ENCODE data around the gene BICRA.
"Not testable (repeated sequence)": the region's sequence is repeated elsewhere in the genome, so short reads cannot be mapped to it uniquely, and the experiment has no call there.

BICRA gene

DNA sequence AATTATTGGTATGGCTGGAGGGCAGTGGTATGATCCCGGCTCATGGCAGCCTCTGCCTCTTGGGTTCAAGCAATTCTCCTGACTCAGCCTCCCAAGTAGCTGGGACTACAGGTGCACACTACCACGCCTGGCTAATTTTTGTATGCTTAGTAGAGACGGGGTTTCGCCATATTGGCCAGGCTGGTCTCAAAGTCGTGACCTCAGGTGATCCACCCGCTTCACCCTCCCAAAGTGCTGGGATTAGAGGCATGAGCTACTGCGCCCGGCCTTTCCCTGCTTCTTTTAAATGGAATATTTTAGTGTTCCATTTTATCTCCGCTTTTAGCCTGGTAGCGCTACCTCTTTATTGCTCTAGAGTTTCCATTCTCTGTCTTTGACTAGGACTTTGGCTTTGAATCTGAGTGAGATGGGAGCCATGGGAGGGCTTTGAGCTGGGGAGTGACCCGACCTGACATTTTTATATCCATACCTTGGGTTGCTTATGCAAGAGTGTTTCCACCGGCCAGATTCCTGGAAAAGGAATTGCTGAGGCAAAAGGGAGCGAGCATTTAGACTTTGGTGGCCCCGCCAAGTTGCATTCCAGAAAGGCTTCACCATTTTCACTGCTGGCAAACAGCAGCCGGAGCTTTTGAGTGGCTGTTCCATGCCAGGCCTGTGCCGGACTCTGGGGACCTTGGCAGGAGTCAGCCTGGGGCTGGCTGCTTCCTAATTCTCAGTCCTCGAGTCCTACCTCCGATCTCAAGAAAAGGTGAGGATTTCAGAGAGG is 22.9 kb downstream of the BICRA start:
- DNase-seq, result peak; percentile 26

DNA sequence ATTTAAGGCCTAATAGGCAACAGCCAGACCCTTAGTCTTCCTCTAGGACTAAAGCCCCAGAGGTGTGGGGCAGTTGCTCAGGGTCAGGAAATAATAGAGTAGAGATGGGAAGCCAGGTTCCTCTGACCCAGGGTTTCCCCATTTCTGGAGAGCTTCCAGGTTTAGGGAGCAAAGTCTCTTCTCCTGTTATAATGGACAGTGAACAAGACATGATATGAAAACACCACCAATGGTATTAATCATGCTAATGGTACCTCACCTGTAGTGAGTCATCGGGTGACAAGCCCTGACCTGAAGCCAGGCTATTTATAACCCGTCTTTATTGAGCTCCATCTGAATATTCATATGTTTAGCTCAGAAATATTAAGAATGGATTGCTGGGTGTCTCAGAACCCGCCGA is 24.6 kb downstream of the BICRA start:
- no peak for DNase-seq

DNA sequence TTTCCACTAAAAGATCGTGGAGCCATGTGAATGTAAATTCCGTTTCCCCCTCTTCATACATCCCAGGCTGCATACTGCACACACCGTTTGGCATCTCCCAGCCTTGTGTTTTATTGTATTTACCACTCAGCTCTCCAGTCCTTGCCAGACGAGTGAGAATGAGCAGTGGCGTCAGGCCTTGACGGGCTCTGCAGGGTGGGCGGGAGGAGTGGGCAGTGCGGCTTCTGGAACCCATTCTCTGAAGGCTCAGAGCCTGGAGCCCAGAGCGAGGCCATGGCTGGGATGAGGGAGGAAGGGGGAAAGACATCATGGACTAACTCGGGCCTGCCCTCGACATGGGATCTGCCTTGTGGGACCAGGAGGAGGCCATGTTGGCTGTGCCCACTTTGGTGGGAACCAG is 25.1 kb downstream of the BICRA start:
- no peak for DNase-seq

DNA sequence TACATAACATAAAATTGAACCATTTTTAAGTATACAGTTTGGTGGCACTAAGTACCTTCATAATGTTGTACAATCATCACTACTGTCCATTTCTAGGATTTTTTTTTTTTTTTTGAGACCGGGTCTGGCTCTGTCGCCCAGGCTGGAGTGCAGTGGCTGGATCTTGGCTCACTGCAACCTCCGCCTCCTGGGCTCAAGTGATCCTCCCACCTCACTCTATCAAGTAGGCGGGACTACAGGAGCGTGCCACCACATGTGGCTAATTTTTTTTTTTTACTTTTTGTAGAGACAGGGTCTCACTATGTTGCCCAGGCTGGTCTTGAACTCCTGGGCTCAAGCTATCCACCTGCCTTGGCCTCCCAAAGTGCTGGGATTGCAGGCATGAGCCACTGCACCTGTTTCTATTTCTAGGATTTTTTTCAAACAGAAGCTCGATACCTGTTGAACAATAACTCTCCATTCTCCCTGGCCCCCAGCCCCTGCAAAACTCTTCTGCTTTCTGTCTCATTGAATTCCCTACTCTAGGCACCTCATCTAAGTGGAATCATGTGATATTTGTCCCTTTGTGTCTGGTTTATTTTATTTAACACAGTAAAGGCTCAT is 26.3 kb downstream of the BICRA start:
- not testable (repeated sequence) for DNase-seq

DNA sequence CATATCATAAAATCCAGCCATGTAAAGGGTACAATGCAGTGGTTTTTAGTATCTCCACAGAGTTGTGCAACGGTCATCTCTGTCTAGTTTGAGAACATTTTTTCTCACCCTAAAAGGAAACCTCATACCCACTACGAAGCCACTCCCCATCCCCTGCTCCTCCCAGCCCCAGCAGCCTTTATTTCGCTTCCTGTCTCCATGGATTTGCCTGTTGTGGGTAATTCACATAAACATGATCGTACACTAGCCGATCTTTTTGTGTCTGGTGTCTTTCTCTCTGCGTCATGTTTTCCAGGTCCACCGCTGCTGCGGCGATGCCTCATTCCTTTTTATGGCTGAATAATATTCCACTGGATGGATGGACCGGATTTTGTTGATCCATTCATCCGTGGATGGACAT is 28.6 kb downstream of the BICRA start:
- peak; percentile 53 for DNase-seq

DNA sequence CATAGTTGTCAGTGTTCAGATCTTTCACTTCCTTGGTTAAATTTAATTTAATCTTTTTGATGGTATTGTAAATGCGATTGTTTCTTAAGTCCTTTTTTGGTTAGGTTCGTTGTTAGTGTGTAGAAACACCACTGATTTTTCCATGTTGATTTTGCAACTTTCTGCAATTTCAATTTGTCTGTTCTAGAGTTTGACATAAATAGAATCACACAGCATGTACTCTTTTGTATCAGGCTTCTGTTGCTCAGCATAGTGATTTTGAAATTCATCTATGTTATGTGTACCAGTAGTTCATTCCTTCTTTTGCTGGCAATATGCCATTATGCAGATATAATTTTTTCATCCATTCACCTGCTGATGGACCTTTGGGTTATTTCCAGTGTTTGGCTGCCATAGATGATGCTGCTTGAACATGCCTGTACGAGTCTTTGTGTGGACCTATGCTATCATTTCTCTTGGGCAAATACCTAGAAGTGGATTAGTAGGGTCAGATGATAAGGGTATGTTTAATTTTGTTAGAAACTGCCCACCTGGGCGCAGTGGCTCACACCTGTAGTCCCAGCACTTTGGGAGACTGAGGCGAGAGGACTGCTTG is 33.1 kb downstream of the BICRA start:
- no peak for DNase-seq

DNA sequence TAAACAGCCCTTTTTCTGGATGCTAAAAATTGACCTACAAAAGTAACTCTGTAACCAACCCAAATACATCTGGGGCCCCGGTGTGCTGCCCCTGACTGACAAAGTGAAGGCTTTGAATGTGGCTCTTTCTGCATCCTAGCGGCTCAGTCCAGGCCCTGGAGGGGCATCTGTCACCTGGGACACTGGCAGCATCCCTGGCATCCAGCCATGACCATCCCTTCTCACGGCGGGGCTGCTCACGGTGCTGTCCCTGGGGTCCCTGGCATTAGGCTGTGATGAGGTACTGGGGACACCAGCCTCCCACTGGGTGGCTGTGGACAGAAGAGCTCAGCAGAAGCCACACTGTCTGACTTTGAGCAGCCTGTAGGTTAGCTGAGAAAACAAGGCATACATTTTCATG is 34.3 kb downstream of the BICRA start:
- DNase-seq, result no peak

DNA sequence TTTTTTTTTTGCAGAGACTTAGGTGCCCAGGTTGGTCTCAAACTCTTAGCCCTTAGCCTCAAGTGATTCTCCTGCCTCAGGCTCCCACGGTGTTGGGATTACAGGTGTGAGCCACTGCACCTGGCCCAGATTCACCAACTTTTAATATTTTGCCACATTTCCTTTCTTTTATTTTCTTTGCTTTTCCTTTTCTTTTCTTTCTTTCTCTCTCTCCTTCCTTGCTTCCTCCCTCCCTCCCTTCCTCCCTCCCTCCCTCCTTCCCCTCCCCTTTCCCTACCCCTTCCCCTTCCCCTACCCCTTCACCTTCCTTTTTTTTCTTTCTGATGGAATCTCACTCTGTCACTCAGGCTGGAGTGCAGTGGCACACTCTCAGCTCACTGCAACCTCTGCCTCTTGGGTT is 35.3 kb downstream of the BICRA start:
- no peak for DNase-seq

DNA sequence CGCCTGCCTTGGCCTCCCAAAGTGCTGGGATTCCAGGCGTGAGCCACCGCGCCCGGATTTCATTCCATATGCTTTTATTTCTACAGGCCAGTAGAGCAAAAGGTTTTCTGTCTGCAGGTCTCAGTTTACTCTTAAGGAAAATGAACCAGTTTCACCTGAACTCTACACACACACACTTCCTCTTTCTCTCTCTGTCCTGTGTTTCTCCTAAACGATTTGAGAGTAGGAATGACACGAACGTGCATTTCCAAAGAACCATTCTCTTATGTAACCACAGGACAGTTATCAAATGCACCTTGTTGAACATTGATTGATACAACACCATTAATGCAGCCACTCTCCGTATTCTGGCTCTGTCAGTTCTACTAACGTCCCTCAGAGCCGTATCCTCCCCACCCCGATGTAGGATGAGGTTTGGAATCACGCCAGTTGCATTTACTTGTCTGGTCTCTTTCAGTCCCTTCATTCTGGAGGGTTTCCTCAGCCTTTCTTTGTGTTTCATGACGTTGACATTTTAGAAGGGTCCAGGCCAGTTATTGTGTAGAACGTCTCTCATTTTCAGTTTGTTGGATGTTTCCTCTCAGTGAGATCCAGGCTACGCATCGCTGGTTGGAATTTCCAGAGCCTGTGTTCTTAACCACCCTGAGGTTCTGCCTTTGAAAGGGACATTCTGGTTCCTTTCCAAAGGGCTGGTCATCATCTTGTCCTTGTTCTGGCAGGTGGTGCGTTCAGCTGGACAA is 36.0 kb downstream of the BICRA start:
- peak; percentile 23 for DNase-seq

DNA sequence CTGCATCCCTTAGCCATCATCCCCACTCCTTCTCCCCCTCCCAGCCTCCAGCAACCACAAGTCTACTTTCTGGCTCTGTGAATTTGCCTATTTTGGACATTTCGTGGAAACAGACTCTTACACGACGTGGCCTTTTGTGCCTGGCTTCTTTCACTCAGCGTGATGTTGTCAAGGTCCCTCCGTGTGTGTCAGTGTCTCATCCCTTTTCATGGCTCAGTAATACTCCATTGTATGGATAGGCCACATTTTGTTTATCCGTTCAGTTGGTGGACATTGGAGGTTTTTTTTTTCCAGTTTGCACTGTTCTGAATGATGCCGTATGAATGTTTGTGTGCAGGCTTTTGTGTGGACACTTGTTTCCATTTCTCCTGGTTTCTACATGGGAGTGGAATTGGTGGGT is 38.0 kb downstream of the BICRA start:
- DNase-seq, result no peak

DNA sequence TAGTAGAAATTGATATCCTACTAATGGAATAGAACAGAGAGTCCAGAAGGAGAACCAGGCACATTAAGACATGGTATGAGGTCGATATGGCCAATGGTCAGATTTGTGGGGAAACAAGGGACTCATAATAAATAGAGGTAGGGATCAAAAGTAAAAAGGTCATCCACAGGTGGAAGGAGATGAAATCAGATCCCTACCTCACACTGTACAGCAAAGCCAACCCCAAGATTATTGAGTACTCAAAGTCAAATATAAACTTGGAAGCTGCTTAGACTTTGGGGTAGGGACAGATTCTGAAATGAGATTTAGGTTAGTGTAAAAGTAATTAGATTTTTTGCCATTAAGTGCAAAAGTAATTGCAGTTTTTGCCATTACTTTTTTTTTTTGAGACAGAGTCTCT is 40.7 kb downstream of the BICRA start:
- no peak for DNase-seq

DNA sequence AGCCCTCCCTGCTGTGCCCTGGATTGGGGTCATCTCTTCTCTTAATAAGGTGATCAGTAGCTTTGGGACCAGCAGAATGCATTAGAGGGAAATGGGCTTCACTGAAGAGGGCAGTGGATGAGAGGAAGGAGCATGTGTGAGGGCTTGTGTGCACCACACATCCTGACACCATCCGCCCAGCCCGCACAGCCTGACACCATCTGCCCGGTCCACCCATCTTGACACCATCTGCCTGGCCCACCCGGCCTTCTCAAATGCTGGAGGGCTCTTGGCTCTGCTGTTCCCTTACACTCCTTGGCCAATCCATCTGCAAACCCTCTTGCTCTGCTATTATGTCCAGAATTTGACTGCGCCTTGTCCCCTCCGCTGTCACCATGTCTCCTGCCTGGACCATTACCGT is 41.8 kb downstream of the BICRA start:
- DNase-seq, result no peak

DNA sequence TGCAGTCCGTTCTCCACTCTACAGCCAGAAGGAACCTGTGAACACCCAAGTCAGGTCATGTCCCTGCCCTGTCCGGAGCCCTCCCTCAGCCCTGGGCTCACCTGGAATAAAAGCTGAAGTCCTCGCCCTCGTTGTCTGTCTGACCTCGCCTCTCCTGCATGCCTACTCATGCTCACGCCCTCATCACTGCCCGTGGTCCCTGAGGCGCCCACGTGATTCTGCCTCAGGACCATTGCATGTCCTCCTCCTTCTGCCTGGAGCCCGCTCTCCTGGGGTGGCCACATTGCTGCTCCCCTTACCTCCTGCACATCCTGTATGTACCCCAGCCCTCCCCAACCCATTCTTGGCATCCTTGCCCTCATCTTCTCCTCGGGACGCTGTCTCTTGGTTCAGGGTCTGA is 42.2 kb downstream of the BICRA start:
- no peak for DNase-seq

DNA sequence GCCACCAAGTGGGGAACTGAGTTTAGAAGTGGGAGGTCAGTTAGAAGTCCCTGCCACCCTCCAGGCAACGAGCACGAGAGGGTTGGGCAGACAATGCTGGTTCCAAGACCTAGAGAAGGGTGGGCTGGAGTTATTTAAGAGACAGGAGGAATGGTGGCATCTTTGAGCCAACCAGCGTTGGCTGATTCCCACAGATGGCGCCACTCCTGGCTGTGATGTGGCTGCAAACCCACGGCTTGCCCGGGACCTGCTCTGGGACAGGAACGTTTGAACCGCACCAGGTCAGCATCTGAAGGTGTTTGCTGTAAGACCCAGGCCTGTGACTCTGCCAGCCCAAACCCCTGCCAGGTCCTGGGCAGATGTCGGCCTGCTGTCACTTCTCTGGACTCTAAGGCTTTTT is 42.8 kb downstream of the BICRA start:
- no peak for DNase-seq

DNA sequence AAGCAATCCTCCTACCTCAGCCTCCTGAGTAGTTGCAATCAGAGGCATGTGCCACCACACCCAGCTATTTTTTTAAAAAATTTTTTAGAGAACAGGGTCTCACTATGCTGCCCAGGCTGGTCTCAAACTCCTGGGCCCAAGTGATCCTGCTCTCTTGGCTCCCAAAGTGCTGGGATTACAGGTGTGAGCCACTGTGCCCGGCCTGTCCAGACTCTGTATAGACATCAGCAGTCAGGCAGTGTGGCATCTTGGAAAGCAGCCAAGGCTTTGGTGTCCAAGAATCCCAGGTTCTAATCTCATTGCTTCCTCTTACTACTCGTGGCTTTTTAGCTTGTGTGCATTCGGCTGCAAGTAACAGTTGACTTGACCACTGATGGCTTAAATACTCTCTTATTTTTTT is 43.4 kb downstream of the BICRA start:
- DNase-seq, result no peak

DNA sequence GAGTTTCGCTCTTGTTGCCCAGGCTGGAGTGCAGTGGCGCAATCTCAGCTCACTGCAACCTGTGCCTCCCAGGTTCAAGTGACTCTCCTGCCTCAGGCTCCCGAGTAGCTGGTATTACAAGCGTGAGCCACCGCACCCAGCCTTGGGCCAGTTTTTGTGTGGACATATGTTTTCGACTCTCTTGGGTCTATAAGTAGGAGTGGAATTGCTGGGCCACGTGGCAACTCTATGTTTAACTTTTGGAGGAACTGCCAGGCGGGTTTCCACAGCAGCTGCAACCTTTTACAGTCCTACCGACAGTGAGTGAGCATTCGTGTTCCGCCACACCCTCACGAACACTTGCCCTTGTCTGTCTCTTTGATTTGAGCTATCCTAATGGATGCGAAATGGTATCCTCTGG is 44.9 kb downstream of the BICRA start:
- DNase-seq, result no peak

DNA sequence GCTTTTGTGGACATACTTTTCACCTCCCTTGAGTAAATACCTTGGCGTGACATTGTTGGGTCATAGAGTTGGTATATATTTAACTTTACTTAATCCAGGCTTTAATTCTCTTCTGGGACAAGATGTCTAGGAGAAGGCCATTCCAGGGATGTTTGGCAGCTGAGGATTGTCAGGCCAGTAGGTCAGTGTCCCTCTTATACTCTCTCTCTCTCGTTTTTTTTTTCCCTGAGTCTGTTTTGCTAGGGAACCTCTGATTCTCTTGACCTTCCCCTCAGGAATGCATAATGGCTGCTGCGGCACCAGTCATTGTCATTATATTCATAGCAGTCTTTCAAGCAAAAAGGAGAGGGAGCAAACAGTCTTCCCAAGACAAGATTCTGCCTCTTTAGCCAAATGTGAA is 48.8 kb downstream of the BICRA start:
- no peak for DNase-seq

DNA sequence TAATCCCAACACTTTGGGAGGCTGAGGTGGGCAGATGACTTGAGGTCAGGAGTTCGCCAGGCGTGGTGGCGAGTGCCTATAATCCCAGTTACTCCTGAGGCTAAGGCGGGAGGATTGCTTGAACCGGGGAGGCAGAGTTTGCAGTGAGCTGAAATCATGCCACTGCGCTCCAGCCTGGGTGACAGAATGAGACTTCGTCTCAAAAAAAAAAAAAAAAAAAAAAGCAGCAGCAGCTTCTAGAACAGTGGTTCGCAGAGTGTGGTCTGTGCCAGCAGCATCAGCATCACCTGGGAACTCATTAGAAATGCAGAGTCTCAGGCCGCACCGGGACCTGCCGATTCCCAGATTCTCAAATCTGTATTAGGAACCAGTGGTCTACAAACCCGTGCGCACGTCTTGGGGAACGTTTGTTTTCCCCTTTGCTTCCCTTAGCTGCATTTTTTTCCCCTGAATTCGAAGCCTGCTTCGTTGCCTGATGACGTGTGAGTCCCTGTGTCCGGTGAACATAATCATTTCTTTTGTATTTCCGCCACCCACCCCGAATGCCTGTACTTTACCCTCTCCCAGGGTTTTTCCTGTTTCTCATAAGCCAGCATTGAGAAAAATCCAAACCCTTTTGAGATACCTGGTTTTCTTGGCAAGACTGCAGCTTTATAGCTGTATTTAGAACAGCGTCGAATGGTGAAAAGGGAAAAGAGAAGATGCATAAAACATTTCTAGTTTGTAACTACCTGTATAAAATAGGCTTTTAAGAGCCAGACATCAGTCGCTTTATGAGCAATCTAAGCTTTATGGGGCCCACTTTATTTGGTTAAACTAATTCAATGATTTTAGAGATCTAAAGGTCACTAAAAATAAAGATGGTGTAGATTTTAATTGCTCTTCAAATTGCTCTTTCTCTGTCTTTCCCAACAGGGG is 49.8 kb downstream of the BICRA start:
- DNase-seq, result no peak

DNA sequence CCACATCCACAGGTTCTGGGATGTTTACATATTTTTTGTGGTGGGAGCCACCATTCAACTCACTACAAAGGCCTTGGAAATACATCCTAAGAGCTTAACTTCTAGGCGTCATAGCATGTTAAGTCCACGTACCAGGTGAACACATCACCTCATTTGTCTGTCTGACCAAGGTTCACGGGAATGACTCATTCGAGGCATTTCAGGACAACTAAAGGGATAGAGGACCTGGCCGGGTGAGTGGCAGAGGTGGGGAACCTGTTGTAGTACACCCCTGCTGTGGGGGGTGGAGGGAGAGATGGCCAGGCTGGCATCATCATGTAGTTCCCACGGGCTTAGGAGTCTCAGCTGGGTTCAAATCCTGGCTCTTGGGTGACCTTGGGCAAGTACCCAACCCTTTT is 51.5 kb downstream of the BICRA start:
- DNase-seq, result no peak

DNA sequence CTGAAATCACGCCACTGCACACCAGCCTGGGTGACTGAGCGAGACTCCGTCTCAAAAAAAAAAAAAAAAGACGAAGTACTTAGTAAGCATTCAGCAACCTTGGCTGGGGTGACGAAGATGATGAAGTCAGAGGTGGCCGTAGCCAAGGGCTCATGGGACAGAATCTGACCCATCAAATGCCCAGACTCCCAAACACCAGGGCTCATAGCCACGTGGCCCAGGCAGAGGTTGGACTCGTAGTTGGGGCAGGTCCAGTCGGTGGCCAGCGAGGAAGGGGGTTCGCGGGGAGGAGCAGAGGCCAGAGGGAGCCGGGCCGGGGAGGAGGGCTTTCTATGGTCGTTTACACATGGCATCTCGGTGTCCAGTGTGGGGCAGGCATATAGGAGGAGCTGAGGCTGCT is 52.2 kb downstream of the BICRA start:
- DNase-seq, result no peak

DNA sequence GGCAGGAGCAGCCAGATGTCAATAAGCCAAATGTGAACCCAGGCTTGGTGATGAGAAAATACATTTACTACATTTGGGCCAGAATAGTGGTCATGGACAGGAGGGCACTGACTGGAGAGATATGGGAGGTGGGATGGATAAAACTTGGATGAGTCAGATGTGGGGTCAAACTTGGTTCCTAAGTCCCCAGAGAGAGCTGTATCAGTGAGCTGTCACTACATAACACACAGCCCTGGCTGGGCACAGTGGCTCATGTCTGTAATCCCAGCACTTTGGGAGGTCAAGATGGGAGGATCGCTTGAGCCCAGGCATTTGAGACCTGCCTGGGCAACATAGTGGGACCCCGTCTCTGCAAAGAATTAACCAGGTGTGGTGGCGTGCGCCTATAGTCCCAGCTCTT is 52.7 kb downstream of the BICRA start:
- DNase-seq, result peak; percentile 14

DNA sequence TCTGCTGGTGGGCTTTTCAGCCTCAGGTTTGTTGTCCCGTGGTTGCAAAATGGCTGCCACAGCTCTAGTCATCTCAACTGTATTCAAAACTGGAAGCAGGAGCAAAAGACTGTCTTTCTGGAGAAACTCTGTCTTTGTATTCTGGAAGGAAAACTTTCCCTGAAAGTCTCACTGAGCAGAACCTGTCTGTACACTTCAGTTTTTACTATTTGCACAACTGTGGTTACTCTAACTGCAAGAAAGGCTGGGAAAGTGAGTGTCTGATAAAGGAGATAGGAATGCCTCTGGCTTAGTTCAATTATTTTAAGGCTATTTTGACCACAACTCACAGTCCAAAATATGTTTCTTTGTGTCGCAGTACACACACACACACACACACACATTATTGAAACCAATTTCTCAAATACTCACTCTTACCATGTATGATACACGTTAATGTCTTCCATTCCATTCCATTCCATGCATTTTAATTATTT is 54.5 kb downstream of the BICRA start:
- peak; percentile 96 for DNase-seq

All from fibroblast of upper back skin (primary cell).